KG1 (cell line): ENCODE results near the gene TBC1D13.
"Not testable (repeated sequence)": the region's sequence is repeated elsewhere in the genome, so short reads cannot be mapped to it uniquely, and the experiment has no call there.

ENCODE experiments used
- DNase-seq: peaks from one replicate; lab custom pipeline; 2025; lab: John Stamatoyannopoulos, UW

The TBC1D13 gene

GRCh38 chr9:128847803-128848202, 60.8 kb downstream of the TBC1D13 start:
- no peak for DNase-seq

GRCh38 chr9:128851024-128851423, 64.0 kb downstream of the TBC1D13 start:
- not testable (repeated sequence) for DNase-seq

- peak; percentile 10 for DNase-seq
These were observed 64.9 kb downstream of the TBC1D13 start for GRCh38 chr9:128851779-128852600.

- not testable (repeated sequence) for DNase-seq
These were observed 65.6 kb downstream of the TBC1D13 start for GRCh38 chr9:128852646-128853045.

GRCh38 chr9:128854454-128854853, 67.4 kb downstream of the TBC1D13 start:
- DNase-seq: not testable (repeated sequence)

GRCh38 chr9:128858476-128858875, 71.4 kb downstream of the TBC1D13 start:
- DNase-seq: not testable (repeated sequence)
